Adrenal gland (tissue), 12 donors: ENCODE measurements around the gene CDH2. TPM values are rescaled to one million over a fixed set of nuclear protein-coding genes. Genes with fewer than 3 reads are reported as not detected.

Experiments
- DNase-seq, 7 donors: peaks; one replicate each; pipeline ENCODE4 v3.0.0-alpha.2; 2019 to 2020
- H3K27ac ChIP-seq, 5 donors: fragments of 200-600 bp; sonication (generic) in 4 of 5; 1 replicate in 3 of 5; 2 replicates in 2 of 5; pipeline versions ENCODE4 v1.5.1 to v1.8.0; 2016 to 2020; ENCODE audit warnings: mild to moderate bottlenecking in 1 of 5
- H3K27me3 ChIP-seq: fragments of 200-600 bp; 2 replicates; pipeline ENCODE4 v1.8.0; 2021
- H3K36me3 ChIP-seq, 2 donors: fragments of 200-600 bp; replicated peaks in 1 of 2; 1 replicate in 1 of 2; 2 replicates in 1 of 2; pipeline versions ENCODE4 v1.5.1 to v1.8.0; 2018 to 2022
- H3K4me1 ChIP-seq, 2 donors: fragments of 200-600 bp; replicated peaks in 1 of 2; 1 replicate in 1 of 2; 2 replicates in 1 of 2; pipeline versions ENCODE4 v1.5.1 to v1.8.0; 2018 to 2021
- H3K4me3 ChIP-seq, 4 donors: fragments of 200-600 bp; sonication (generic) in 3 of 4; one replicate each; pipeline ENCODE4 v1.5.1; 2016 to 2018
- H3K9me3 ChIP-seq, 3 donors: fragments of 200-600 bp; sonication (generic) in 1 of 3; replicated peaks in 1 of 3; 1 replicate in 2 of 3; 2 replicates in 1 of 3; pipeline versions ENCODE4 v1.5.1 to v1.8.0; 2016 to 2021
- CTCF ChIP-seq, 6 experiments: fragments of 450-650 bp in 4 of 6; fragments of 200-600 bp in 2 of 6; sonication (generic) in 1 of 6; IDR thresholded peaks; 1 replicate in 5 of 6; 2 replicates in 1 of 6; pipeline versions ENCODE4 v1.5.1 to v1.8.0; 2016 to 2021; ENCODE audit warnings: antibody characterized with exemption in 6 of 6, mild to moderate bottlenecking in 2 of 6, moderate library complexity in 1 of 6
- POLR2A ChIP-seq, 2 donors: fragments of 450-650 bp; IDR thresholded peaks; one replicate each; pipeline ENCODE4 v1.6.1; 2017; ENCODE audit warnings: antibody characterized with exemption in 2 of 2, mild to moderate bottlenecking in 2 of 2, moderate library complexity in 1 of 2
- WGBS, 4 donors: extraction: QIAGEN DNeasy Blood & Tissue Kit in 2 of 4; methylation state at CpG; one replicate each; pipeline versions ENCODE4 v1.1.5 to v1.1.7; 2013 to 2017; 5-methylcytosine and 5-hydroxymethylcytosine counted together
- intact Hi-C, 2 donors: fragments of 100-400 bp; cut with DNase I; formaldehyde crosslinking; loops; one replicate each; pipeline versions ENCODE4 v1.14.1 to v1.15.0; 2022 to 2023
- polyA plus RNA-seq, 3 donors: library from polyadenylated mRNA; stranded (reverse); fragments of 200-250 nt in 2 of 3; fragments of 350-450 nt in 1 of 3; fragmentation: Illumina TruSeq in 1 of 3; extraction: RNeasy Lipid Tissue Mini Kit (QIAGEN cat#74804) in 1 of 3; gene quantifications; one replicate each; pipeline ENCODE4 v1.2.3, GENCODE V29; 2013 to 2014
- total RNA-seq, 9 donors: library from RNA; depleted of rRNA in 4 of 9; stranded (reverse); fragments of >200 nt in 4 of 9; fragments of 120-200 nt in 1 of 9; fragmentation: NEBNext Ultra II Directional in 1 of 9; extraction: Animal tissue kit (Norgen Biotek cat#: 25700) in 1 of 9; gene quantifications; one replicate each; pipeline versions ENCODE4 v1.1.0 to v1.2.4, GENCODE V29; 2013 to 2023
- donor health status: healthy with polysubstance abuse.
- donor health status: Bipolar disorder and iron deficiency.
- donor health status: DM: yes; HTN: yes; CAD: no.
- donor health status: DM: no; HTN: no; CAD: no.
- donor health status: DM: no; HTN: no; CAD: no.
- donor health status: DM: yes; HTN: yes; CAD: no.

Gene CDH2
- total and polyA plus RNA-seq, 12 donors = 13.9 to 305 (median 129) TPM

- Histone ChIP-seq H3K36me3 (no peaks in the 10 kb centered on the region), H3K4me3 (no peak overlapping the region), H3K9me3 (no peaks in the 10 kb centered on the region), H3K27ac (peak overlapping the region in 3 of 5 donors; percentile 19 to 62 (median 27)), H3K27me3 (no peaks in the 10 kb centered on the region), H3K4me1 (peaks cover 8 to 34% of the 10 kb centered on the region in 2 donors)
- intact Hi-C loops = no loop called here
- TF ChIP-seq POLR2A (IDR thresholded peaks at IDR 0.05) = no peak
- TF ChIP-seq CTCF (IDR thresholded peaks at IDR 0.05) = no peak
- WGBS, 4 donors = 36 to 54% (median 46%) methylated on average over 1 of the region's 1 CpG
- DNase-seq = no peak
Measured at GRCh38 chr18:28116461-28116860, 60.5 kb downstream of the CDH2 start.

- TF ChIP-seq CTCF (IDR thresholded peaks at IDR 0.05) (no peak), POLR2A (IDR thresholded peaks at IDR 0.05) (no peak)
- intact Hi-C loops = no loop called here
- no peaks in the 10 kb centered on the region for H3K9me3 ChIP-seq
- H3K4me3 ChIP-seq = no peak overlapping the region
- 86 to 98% (median 96%) methylated on average over 2 of the region's 2 CpGs for WGBS, 4 donors
- no peaks in the 10 kb centered on the region for H3K36me3 ChIP-seq
- DNase-seq = no peak
- H3K27ac ChIP-seq = peak overlapping the region in 3 of 5 donors; percentile 3 to 62 (median 6)
- H3K4me1 ChIP-seq = peaks cover 21 to 44% of the 10 kb centered on the region in 2 donors
- no peaks in the 10 kb centered on the region for H3K27me3 ChIP-seq
Measured at GRCh38 chr18:28115149-28115550, 61.8 kb downstream of the CDH2 start.

- peak overlapping the region in 1 of 5 donors; percentile 6 for H3K27ac ChIP-seq
- intact Hi-C loops = no loop called here
- TF ChIP-seq POLR2A (IDR thresholded peaks at IDR 0.05) (no peak), CTCF (IDR thresholded peaks at IDR 0.05) (no peak)
- H3K9me3 ChIP-seq = no peaks in the 10 kb centered on the region
- 50 to 59% (median 56%) methylated on average over 3 of the region's 3 CpGs for WGBS, 4 donors
- no peak for DNase-seq
- H3K27me3 ChIP-seq = no peaks in the 10 kb centered on the region
- no peak overlapping the region for H3K4me3 ChIP-seq
- peaks cover 21 to 44% of the 10 kb centered on the region in 2 donors for H3K4me1 ChIP-seq
- H3K36me3 ChIP-seq = no peaks in the 10 kb centered on the region
Measured at GRCh38 chr18:28114472-28114871, 62.5 kb downstream of the CDH2 start.

GRCh38 chr18:28113271-28114029, 63.5 kb downstream of the CDH2 start:
- H3K4me3 ChIP-seq = no peak overlapping the region
- no peaks in the 10 kb centered on the region for H3K9me3 ChIP-seq
- no peak for TF ChIP-seq CTCF (IDR thresholded peaks at IDR 0.05)
- TF ChIP-seq POLR2A (IDR thresholded peaks at IDR 0.05) = no peak
- intact Hi-C loops = no loop called here
- H3K36me3 ChIP-seq = no peaks in the 10 kb centered on the region
- WGBS, 4 donors = 77 to 86% (median 82%) methylated on average over 3 of the region's 3 CpGs
- H3K27me3 ChIP-seq = no peaks in the 10 kb centered on the region
- DNase-seq = no peak
- H3K4me1 ChIP-seq = peaks cover 31 to 52% of the 10 kb centered on the region in 2 donors
- no peak overlapping the region for H3K27ac ChIP-seq
